Limb (tissue), 2 donors: ENCODE data around the gene LTBP2.

ENCODE experiments used
- DNase-seq, 2 donors: peaks; one replicate each; pipeline ENCODE4 v3.0.0-alpha.2; 2016; ENCODE audit errors: extremely low spot score in 2 of 2

The LTBP2 gene

DNA sequence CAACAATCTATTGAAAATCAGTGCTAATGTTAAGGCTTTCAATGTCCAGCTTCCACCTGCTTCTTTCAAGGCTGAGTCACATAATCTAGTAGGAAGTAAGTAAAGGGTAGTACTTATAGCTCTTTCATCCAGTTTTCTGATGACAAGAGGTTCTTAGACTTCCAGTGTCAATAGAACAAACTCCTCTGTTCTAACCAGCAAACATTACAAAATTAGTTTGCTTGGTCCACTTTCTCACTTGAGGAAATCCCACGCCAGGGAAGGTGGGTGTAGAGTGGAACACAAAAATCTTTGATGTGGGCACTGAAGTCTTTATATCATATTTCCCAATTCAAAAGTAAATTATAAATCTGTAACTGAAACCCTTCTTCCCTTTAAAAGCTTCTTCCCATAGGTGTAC lies 121.6 kb downstream of the LTBP2 start:
- DNase-seq: no peak

DNA sequence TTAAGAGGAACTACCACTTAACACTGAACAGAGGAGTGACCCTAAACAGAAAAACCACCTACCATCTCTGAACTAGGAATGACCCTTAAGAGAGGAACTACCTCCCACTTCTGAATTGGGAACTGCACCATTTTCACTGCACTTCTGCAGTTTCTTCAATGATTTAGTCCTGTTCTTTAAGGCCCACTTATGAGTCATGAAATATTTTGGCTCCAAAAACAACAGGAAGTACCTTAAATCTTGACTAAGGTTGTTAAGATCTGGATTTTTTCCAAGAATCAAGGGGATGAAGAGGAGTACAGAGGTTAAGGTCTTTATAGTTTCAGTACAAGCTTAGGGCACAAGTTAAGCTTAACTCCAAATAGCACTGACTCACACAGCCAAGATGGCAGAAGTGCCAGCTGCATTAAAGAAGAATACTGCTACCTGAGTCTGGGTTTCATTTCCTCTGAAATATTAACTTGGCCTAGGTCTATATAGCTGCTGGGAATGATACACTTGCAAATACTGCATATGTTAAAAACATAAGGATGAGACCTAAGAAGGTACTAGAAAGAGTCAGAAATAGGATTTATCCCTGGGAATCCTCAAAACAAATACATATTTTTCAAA lies 123.1 kb downstream of the LTBP2 start:
- no peak for DNase-seq

DNA sequence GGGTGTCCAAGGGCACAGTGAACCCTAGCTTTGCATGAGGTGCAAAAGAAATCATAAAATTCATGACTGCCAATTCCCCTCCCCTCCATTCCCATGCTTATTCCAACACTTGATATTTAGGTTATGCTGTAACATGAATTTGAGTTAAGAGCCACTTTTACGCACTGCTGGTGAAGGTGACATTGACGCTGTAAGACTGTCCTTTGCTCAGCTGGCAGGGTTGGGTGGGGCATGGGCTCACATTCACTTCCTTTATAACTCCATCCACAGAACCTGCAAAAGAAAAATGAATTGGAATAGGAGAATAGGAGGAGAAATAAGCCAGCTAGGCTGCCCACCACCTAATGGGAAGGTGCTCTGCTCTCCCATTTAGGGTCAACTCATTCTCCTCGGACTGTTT lies 125.9 kb downstream of the LTBP2 start:
- DNase-seq: no peak

DNA sequence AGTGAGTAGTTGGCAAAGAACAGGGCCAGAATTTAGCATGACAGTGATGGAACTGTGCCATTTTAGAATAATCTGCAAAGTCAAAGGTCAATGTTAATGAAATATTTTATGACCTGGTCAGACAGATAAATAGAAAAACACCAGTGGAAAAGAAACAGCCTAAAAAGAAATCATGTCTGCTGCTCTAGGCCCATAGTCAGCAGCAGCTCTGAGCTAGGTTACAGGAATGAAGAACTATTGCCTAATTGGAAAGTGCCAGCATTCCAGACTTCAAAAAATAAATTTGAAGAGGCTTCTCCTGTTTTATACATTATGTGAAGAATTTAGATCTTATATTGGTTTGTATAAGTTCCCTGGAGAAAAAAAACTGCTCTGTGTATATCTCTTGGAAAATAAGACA lies 128.7 kb downstream of the LTBP2 start:
- no peak for DNase-seq

DNA sequence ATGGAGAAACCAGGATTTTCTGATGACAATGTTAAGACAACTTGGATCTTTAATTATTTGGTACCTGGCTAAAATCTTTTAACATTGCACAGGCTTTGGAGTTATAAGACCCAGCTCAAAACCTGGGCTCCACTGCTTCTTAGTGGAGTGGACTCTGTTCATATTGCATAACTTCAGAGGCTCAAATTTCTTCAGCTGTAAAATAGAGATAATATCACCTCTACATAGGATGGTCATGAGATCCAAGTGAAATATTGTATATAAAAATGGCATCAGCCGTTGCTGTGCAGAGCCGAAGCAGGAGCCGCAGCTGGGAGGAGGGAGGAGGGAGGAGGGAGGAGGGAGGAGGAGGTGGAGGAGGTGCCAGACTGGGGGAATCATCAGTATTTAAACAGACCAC lies 129.5 kb downstream of the LTBP2 start:
- DNase-seq: no peak

DNA sequence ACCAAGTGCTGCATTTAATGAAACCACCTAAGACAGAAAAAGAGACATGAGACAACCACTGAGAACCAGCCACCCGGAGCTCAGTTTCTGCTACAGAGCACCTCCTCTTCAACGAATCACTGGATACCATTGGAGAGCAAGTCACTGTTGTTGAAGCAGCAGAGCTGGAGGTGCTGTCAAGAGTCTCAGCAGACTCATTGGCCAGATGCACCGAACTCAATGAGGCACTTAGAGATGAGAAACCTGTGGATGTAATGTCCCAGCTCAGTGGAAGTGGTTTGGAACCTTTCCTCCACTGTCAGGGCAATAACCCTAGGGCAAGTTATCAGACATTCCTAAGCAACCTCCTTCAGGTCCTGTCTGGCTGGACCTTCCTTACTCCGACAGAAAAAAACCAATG lies 132.0 kb downstream of the LTBP2 start:
- no peak for DNase-seq

DNA sequence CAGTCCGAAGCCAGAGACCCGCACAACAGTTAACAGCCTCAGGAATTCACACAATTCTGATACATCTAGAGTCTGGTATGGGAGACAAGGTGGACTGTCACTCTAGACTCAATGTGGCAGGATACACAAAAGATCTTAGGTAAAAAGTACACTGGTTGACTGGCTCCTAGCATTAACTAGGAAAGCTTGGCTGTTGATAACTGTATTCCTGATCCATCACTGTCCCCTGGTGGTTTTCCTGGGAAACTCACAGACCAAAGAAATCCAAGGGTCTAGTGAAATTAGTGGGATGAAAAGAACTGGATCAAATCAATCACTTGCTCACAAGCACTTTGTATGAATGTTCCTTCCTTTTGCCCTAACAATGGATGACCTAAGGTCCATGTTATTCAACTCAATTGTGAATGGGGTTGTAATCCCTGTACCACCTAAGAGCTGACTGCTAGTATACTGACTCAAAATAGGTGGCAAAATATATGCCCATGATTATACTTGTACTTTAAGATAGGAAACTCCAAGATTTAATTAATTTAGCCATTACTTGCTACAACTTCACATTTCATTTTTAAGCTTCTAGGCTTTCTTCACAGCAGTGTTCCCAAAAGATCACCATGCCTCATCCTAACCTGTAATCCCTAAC lies 132.9 kb downstream of the LTBP2 start:
- peak in 1 of 2 donors; percentile 18 for DNase-seq

DNA sequence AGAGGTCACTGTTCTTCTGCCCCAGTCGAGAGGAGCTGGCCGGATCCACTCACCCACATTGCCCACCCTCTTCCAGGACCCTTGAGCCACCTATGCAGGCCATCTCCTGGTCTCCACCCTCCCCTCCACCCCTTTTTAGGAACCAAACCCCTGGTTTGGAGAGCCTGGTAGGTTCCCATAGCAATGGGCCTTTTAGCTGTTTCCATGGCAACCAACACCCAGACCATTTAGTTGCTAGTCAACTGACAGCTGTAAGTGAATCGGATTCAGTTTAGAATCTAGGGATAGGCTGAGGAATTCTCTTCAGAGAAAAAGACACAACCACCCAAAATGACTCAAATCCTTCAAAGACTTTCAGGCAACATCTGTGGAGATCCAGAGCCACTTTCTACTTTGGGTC lies 135.4 kb downstream of the LTBP2 start:
- DNase-seq: no peak

DNA sequence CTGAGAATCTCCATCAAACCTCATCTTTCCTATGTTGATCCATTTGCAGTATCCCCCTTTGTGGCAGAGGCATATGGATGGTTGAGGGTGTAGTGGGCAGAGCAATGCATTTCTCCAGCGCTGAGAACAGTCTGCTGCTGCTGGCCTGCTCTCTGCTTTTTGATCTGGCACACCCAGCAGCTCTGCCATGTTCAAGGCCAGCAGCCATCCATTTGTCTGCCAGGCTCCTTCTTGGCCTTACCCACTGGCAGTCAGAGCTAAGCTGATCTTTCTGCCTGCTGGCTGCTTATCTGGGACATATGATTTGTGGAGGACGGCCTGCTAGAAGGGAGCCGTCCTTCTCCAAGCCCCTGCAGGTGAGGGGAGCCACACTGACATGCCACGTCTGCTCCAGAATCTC lies 135.9 kb downstream of the LTBP2 start:
- DNase-seq: no peak

DNA sequence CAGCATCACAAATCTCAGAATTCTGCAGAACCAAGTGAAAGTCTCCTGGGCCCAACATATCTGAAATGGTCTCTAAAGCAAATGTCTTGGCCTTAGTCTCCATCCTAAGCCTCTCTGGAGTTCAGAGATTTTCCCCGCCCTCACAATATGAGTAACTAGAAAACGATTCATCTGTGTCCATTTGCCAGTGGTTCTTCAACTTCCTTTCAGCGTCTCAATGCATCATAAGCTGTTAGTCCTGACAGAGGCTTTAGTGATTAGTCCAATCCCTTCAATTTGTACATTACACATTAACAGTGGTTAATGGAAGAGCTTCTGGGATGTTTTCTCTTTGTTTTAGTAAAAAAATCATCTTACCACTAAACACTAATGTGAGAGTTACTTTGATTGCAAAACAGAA lies 136.4 kb downstream of the LTBP2 start:
- DNase-seq: no peak

DNA sequence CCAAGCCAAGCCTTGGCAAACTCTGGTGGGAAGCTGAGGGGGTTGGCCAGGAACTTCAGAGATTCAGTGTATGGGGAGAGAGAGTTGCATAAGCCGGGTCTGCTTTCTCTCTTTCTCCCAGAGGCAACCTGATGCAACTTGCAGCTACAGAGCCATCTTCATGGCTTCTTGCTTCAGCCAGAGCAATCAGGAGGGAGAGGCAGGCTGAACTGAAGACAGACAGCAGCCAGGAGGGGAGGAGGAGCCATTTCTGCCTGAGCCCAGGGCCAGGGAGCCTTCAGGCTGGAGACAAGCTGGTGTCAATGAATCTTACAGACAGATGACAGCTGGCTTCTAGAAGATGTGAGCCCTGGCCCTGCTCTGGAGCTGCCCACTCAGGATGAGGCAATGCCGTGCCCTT lies 137.7 kb downstream of the LTBP2 start:
- no peak for DNase-seq

DNA sequence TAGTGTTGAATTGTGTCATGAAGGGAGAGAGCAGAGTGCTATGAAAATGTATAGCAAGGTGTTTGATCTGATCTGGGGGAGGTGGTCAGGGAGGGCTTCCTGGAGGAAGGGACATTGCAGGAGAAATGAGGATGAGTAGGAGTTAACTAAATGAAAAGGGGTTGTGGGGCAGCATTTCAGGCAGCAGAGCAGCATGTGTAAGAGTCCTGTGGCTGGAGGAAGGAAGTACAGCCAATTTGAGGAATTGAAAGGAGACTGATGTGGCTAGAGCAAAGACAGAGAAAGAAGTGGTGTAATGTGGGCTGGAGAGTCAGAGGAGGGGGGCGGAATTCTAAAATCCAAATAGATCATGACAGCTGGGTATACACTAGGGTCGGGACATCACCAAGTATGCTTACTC lies 139.4 kb downstream of the LTBP2 start:
- no peak for DNase-seq

DNA sequence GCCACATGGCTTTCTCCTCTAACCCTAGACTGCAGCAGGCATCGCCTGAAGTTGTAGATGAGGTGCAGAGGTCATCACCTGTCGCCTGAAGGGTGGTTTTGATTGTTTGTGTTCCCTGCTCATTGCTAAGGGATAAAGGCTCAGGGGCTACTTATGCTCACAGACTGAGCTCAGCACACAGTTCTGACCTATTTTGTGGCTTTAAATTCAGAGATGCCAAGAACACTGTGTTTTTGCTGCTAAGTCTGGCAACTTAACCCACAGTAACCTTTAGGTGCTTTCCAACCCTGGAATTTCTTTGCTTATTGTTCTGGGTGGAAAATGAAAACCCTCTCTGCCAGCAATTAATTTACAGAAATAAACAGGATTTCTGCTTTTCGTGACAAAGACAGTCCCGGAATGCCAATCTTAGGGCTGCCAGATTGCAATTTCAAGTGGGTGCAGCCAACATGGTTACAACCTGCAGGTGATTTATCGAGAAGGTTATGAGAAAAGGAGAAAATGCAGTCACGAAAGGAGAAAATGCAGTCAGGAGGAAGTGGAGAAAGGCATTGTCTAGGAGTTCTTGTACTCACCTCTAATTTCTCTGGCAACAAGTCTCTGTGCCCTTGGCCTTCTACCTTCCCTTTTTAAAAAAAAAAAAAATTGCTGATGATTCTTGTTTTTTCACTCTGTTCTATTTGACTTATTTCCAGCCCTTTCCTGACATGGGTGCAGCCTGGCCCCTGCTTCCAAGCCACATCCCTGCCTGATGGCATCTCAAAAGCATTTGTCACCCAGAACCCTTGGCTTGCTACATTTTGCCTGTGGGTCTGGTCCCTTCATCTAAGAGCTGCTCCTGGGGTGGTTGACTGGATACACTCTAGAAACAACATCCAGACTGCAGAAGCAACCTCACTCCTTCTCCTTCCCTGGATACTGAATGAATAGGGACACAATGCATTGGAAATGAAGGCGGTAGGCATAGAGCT lies 142.2 kb downstream of the LTBP2 start:
- DNase-seq: no peak

DNA sequence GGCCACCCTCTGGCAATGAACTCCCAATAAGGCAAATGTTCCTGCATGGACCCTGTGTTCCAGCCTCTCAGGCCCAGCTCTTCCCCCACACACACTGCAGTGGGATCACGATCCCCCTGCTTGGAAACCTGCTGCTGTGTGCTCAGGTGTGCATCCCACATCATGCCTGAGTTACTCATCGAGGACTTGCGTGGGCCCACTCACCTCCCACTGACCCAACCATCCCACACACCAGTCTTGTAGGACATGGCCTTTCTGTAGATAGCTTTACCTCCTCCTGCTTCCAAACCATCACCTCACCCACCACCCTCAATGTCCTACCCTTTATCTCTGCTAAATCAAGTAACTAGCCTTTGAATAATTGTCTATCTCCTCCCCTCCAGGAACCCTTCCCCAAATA lies 143.5 kb downstream of the LTBP2 start:
- no peak for DNase-seq

DNA sequence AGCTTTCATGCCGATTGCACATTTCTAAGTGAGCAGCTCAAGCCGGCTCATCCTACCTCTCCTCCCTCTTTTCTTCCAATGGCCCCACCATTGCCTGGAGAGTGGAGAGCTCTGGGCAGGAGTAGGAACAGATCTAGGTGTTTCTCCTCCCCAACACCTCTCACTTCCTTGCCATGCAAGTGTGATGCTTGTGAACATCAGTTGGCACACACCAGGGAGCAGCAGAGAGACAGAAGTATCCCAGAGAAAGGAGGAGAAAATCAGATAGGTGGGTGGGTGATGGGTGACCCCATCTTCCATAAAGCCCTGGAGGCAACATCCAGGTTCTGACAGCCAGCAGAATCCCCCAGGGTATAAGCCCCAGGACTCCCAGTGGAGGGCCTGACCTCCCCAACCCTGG lies 146.7 kb downstream of the LTBP2 start:
- DNase-seq: no peak

DNA sequence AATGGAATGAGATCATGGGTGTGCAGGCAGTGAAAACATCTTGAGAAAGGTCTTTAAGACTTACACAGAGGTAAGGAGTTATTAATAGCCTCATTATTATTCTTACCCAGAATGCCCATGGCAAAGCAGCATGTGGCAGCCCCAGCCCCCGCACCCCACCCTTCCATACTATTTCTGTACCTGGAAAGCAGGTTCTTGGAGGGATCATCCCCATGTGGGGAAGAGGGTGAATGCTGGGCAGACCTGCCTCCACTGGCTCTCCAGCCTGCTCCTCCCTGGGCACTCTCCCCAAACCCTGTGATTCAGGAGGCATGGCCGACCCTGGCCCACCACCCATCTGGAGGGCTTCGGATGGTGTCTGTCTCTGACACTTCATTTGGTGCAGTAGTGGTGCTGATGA lies 147.3 kb downstream of the LTBP2 start:
- DNase-seq: no peak

DNA sequence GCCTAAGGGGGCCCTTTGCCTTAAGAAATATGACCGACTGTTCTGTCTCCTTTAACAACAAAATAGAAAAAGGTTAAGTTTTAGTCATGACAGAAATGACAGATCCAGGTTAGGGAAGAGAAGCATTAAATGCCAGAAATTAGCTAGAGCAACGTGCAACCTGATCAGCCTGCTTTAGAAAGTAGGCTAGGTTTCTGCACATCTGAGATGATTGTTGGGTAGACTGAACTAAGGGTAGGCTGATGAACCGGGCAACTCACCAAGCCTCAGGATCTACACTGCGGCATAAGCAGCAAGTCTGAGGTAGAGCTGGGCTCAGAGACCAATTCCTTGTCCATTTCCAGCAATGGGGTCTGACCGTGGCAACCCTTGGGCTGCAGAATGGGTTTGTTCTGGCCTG lies 148.3 kb downstream of the LTBP2 start:
- no peak for DNase-seq

DNA sequence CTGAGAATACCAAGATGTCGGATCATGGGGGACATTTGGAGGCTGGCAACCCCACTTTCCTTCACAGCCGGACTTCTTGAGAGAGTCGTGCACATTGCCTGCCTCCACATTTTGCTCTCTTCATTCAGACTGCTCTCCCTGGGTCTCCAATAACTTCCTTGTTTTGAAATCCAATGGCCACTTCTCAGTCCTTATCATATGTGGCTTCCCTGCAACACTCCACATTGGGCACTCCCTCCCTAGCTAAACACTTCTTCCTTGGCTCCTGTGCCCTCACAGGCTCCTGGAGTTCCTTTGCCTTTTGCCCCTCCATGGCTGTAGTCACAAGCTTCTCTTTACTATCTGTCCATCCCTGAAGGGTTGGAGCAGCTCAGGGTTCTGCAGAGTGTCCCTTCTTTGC lies 149.0 kb downstream of the LTBP2 start:
- no peak for DNase-seq

DNA sequence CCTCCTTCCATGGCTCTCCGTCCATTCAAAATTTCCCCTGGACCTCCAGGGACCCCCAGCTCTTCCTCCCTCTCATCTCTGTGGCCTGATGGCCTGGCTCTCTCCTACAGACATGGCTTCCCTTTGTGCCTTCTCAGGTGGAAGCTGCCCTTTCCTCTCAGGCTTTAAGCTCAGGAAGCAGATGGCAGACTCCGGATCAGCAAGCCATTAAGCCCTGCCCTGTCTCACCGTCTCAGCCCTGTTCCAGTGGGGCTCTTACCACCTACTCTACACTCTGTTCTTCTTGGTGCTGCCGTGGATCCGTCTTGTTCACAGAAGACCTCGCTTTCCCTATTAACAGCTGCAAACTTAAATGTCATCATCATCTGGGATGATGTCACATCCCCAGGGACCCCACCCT lies 152.1 kb downstream of the LTBP2 start:
- no peak for DNase-seq

DNA sequence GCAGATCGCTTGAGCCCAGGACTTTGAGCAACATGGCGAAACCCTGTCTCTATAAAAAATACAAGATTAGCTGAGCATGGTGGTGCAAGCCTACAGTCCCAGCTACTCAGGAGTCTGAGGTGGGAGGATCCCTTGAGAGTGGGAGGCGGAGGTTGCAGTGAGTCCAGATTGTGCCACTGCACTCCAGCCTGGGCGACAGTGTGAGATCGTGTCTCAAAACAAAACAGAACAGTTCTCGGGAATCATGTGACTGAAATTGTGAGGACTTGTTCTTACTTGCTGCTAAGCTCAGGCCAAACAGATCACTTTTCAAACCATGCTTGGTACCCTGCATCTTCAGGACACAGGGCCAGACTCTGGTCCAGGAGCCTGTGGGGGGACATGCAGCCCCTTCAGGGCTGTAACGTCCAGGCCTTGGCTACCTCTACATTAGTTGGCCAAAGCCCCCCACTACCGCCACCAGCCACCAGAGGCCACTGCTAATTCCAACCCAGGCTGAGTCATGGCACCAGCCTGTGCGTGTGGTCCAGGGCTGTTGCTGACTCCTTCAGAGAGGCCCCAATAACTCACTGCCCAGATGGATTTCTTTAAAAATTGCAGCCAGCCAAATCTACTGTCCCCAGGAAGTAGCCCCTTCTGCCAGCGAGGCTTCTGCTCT lies 152.6 kb downstream of the LTBP2 start:
- no peak for DNase-seq

DNA sequence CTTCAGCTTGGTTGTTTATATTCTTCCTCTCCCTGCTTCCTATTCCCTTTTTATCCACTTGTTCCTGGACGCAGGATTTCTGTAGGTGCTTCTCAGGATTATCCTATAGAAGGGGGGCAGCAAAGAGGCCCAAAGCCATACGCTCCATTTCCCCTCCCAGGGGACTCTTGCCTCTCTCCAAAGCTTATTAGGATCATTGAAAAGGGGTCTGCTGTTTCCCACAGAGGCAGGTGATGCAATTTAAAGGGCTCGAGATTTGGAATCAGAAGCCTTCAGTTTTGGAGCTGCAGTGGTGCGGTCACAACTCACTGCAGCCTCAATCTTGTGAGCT lies 154.5 kb downstream of the LTBP2 start:
- DNase-seq: no peak
